Activated CD4-positive, CD25-positive, alpha-beta regulatory T cell treated with anti-CD3 and anti-CD28 coated beads, Interleukin-2, amount 50 U/mL, for 24 hours (primary cell): Measurements from ENCODE around the gene SLC6A8.
A peak's percentile ranks its signal among the peaks of the same experiment; 100 is the strongest.
"Not testable (repeated sequence)": the region's sequence is repeated elsewhere in the genome, so short reads cannot be mapped to it uniquely, and the experiment has no call there.

ENCODE experiments used
- ATAC-seq, 2 donors: fragments of 150-1000 bp; cut with Tn5 transposase; one replicate each; pipeline ENCODE4 v1.10.0; 2021; ENCODE audit warnings: mild to moderate bottlenecking in 1 of 2, moderate library complexity in 1 of 2

Gene SLC6A8

GRCh38 chrX:153672531-153673427 is 14.9 kb upstream of the SLC6A8 start:
- ATAC-seq: no peak

- ATAC-seq: no peak
These were observed 14.1 kb upstream of the SLC6A8 start, which contains the start of gene PNCK for GRCh38 chrX:153673428-153674218. Gene PNCK, minus strand, starts transcription at chrX:153673813. Its CDS starts 737 bp downstream, at chrX:153673076.

- ATAC-seq: no peak
These were observed 13.4 kb upstream of the SLC6A8 start for GRCh38 chrX:153674219-153674851.

- ATAC-seq: no peak
These were observed 6.6 kb upstream of the SLC6A8 start for GRCh38 chrX:153681175-153681574.

- not testable (repeated sequence) for ATAC-seq
These were observed 4.2 kb upstream of the SLC6A8 start for GRCh38 chrX:153683486-153683885.

GRCh38 chrX:153684467-153685155 is 3.1 kb upstream of the SLC6A8 start:
- ATAC-seq: no peak

- no peak for ATAC-seq
These were observed 2.6 kb upstream of the SLC6A8 start for GRCh38 chrX:153685156-153685536.

GRCh38 chrX:153685751-153686696 is 1.7 kb upstream of the SLC6A8 start:
- ATAC-seq: no peak

- no peak for ATAC-seq
These were observed 1.0 kb upstream of the SLC6A8 start for GRCh38 chrX:153686711-153687110.

- ATAC-seq: peak; percentile 18 to 29
These were observed 345 bp downstream of the SLC6A8 start for GRCh38 chrX:153688071-153688470.

GRCh38 chrX:153688506-153688905 is 780 bp downstream of the SLC6A8 start:
- no peak for ATAC-seq

- no peak for ATAC-seq
These were observed 1.3 kb downstream of the SLC6A8 start for GRCh38 chrX:153688911-153689590.

GRCh38 chrX:153689654-153690465 is 2.1 kb downstream of the SLC6A8 start:
- no peak for ATAC-seq

GRCh38 chrX:153690466-153690865 is 2.7 kb downstream of the SLC6A8 start:
- ATAC-seq: no peak

- not testable (repeated sequence) for ATAC-seq
These were observed 3.5 kb downstream of the SLC6A8 start for GRCh38 chrX:153691032-153691827.

- ATAC-seq: no peak
These were observed 4.3 kb downstream of the SLC6A8 start for GRCh38 chrX:153692003-153692402.

- ATAC-seq: no peak
These were observed 5.0 kb downstream of the SLC6A8 start for GRCh38 chrX:153692611-153693156.

GRCh38 chrX:153693216-153694086 is 5.7 kb downstream of the SLC6A8 start:
- ATAC-seq: no peak
